CD4-positive, alpha-beta T cell treated with Interleukin-1 beta for 1 hour (primary cell): ENCODE measurements around the gene RND3.

Source experiments
- DNase-seq, 2 donors: peaks; one replicate each; pipeline ENCODE4 v3.0.0-alpha.2; 2020 to 2022

RND3 gene

DNA sequence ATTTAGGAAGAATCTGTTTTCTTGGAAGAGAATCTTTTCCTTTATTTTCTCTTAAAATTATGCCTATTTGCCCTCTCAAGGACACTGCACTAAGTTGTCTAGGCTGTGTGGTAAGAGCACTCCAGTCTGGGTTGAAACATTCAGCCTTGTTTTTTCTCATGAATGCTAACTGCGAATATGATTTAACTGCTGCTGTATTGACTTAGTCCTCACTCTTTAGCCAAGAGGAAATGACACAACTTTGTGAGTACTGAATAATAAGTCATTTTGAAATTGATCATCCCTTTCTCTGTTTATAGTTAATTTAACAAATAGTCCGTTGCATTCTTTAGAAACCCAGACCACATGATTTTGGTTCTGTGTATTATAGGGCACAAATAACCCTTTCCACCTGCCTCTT, 4.5 kb upstream of the RND3 start:
- no peak for DNase-seq

DNA sequence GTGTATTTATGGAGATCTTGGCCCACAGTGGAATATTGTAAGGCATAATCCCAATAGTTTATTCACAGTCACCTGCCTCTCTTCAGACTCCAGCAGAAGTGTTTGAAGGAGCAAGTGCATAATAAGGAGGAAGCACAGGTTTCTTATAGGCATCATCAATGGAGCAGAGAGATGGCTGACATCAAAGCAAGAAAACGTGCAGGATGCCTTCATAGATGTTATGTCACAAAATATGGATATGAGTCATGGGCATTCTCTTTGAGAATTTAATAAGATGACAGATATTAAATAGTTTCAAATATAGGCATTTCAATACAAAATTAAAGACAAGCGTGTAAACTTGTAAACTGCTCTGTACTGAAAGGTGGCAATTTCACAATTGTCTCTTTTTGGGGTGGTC, 4.0 kb upstream of the RND3 start:
- DNase-seq, result no peak

DNA sequence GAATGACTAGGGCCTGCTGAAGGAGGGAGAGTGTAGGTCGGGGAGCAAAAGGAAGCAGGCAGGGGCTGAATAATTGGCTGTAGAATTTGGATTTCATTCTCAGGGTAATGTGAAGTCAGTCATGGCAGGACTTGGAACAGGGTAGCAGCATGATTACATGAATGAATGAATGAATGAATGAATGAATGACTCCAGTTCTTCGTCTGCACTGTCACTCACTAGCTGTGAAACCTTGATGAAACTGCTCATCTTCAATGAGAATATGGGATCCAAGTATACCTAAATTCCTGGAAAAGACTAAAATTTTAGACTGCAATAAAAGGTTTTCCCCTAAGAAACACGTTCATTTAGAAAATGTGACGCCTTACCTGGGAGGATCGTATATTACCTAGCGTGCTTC, 3.0 kb upstream of the RND3 start:
- DNase-seq, result no peak

DNA sequence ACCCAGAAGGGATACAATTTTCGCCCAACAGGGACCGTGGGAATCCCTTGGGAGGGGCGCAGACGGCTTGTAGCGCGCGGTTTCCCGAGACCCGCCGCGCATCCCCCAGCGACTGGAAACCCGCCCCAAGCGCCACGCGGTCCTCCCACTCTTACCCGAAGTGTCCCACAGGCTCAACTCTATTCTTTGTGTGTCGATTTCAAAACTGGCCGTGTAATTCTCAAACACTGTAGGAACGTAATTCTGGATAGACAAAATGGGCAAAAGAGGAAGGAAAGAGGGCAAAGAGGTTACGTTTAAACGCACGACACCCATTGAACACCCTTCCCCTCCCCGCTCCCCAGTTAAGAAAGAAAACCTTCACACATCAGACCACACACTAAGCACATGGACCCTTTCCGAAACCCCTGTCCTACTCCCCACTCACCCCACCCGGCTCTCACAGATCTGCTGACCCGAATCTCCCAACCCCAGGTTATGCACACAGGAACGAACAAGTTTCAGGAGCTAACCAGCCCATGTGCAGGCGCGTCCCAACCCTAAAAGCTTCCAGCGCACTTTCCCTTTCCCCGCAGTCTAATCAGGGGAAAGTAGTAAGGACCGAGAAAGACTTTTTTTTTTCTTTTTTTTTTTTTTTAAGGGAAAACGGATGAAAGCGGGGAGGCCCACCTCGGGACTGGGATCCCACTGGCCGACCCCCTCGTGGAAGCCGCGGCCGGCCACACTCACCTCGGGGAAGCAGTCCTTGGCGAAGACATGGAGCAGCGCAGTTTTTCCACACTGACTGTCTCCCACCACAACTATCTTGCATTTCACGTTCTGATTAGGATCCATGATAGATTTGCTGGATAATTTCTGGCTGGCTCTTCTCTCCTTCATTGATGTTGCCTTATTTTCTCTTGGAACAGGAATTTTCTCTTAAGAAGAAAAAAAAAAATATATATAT, 655 bp downstream of the RND3 start:
- no peak for DNase-seq

DNA sequence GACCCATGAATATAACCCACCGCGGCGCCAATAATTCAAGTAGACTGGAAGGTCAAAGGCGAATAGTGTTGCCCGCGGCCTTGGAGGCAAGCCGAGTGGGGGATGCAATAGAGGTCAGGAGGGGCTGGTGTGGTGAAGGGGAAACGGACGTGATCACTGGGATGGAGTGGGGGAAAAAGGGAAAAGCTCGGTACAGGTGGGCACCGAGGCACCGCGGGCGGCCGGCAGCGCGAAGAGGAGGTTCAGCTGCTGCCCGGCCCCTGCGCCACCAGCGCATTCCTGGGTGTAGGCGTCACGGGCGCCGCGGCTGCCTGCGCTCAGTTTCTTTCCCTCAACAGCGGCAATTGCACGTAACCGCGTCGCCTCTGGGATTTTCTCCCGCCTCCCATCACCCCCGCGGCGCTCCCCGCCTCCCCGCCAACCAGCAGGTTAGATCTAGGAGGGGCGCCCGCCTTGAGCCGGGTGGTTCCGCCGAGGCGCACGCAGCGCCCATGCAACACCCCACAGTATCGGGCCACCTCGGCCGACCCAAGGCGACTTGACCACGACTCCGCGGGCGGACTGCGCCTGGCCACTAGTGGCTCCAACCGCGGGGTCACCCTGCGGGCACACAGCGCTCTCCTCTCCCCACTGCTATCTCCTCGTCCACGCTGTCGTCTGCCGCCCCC, 1.5 kb downstream of the RND3 start:
- DNase-seq, result no peak

DNA sequence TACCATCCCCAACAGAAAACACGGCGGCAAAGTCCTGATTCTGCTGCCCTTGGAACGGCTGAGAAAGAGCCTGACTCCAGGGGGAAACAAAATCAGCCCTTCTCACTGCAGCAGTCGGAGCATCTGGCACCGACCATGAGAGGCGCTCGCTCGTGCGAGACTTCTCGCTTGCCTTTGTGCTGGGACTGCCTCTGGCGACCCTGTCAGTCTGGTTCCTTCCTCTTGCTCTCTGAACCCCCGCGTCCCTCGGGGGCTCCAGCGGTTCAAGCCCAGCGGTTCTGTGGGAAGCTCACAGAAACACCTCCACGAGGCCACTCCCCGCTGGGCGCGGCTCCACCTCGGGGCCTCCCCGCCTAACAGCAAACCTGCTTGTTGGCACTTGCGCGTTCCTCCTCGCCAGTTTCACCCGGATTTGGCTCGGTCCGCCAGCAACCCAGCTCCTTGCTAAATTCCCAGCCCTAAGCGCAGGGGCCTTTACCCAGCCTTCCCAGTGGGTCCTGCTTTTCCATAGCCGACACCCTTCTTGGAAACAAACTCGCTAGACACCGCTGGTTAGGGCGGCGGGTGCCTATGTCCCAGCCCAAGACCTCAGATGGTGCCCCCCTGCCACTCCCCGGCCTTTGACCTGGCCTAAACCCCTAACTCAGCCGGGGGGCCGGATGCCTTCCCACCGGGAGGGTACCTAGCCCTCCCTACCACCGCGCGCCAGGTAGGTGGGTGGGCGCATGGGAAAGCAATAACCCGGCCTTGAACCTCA, 2.2 kb downstream of the RND3 start:
- no peak for DNase-seq

- no peak for DNase-seq
Observed at GRCh38 chr2:150484461-150485021, 2.9 kb downstream of the RND3 start.

DNA sequence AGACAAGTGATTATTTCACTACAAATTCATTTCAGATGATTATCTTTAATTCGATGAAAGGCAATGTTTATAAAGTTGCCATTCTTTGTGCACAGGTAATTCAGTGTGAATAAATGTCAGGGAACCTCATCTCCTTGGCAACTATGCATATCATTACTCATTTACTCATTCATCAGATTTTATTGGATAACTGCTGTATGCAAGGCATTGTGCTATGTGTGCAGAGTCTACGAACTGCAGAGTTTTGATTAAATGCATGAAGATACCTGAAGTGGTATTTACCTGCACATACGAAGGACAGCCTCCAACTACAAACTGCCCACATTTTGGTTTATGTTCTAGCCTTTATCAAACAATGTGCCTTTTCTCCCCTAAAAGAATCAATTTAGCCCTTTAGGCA, 3.5 kb downstream of the RND3 start:
- DNase-seq, result no peak

GRCh38 chr2:150483532-150483931, 3.9 kb downstream of the RND3 start:
- no peak for DNase-seq

GRCh38 chr2:150482667-150483400, 4.6 kb downstream of the RND3 start:
- DNase-seq, result no peak

- no peak for DNase-seq
Observed at GRCh38 chr2:150482111-150482510, 5.4 kb downstream of the RND3 start.

- DNase-seq, result no peak
Observed at GRCh38 chr2:150480971-150481830, 6.3 kb downstream of the RND3 start.

DNA sequence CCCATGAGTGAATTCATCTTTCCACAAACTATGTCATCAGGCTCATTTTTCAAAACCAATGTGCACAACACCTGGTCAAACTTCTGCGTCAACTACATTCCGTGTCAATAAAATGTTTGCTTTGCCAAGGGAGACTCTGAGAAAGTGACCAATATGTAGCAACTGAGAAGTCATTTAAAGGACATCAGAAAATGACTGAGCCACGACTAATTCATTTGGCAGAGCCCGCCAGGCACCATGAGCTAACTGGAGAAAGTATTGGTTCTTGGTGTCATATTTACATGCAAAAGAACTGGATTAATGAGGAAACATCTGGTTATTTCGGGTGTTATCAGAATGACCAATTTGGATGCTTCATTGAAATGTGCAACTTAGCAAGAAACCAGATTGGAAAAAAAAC, 7.2 kb downstream of the RND3 start:
- no peak for DNase-seq

GRCh38 chr2:150479075-150479915, 8.2 kb downstream of the RND3 start:
- no peak for DNase-seq

GRCh38 chr2:150478200-150478974, 9.1 kb downstream of the RND3 start:
- no peak for DNase-seq

GRCh38 chr2:150477347-150477746, 10.1 kb downstream of the RND3 start:
- DNase-seq, result no peak

GRCh38 chr2:150476809-150477302, 10.6 kb downstream of the RND3 start:
- no peak for DNase-seq

GRCh38 chr2:150476286-150476685, 11.2 kb downstream of the RND3 start:
- DNase-seq, result no peak

DNA sequence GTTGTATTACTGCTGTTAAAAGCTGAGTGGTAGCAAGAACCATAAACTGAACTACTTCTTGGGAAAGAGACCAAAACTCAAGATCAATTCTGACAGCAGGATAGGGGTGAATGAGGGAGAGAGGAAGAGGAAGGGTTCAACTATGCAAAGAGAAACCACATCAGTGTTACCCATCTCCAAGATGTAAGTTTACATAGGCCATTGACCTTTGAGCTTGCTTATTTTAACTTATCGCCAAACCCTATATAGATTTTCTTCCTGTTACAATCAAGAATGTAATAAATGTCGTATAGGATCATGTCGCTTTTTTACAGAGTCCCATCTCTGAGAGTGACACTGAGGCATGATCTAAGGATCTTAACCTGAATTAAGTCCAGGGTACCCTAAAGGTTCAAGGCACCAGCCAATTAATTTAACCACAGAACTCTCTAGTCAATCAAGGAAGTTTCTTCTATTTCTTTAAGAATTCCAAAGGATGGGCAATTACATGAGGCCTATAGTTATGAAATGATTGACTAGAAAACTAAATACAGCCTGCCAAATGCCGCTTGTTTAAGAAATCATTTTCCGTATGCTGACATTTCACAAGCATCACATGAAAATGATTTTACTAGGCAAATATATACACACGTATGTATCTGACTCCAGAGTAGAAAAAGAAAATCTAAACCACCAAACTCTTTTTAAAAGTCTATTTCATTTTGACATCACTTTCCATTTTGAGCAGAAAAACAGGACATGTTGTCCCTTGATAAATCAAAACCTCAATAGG, 11.8 kb downstream of the RND3 start:
- no peak for DNase-seq
